Keratinocyte (primary cell): ENCODE results near the gene VMP1. TPM values are rescaled to one million over a fixed set of nuclear protein-coding genes. Genes with fewer than 3 reads are reported as not detected.
"Not testable (repeated sequence)": the region's sequence is repeated elsewhere in the genome, so short reads cannot be mapped to it uniquely, and the experiment has no call there.

Source experiments
- DNase-seq: peaks from one replicate; pipeline ENCODE4 v3.0.0-alpha.2; 2011; ENCODE audit warnings: low read depth, missing footprints, low spot score
- FAIRE-seq: peaks from 2 replicates; lab custom pipeline; 2011; peaks lifted over from hg19 to GRCh38; lab: Jason Lieb, UNC
- H2AFZ ChIP-seq: 2 replicates; pipeline ENCODE4 v1.6.0; 2012; ENCODE audit warnings: low read length, control low read depth, inconsistent platforms; ENCODE audit not compliant: control insufficient read depth
- H3K27ac ChIP-seq: 2 replicates; pipeline ENCODE4 v1.5.1; 2011; ENCODE audit warnings: low read length; ENCODE audit not compliant: control insufficient read depth, insufficient read depth
- H3K27me3 ChIP-seq: 3 replicates; pipeline ENCODE4 v1.6.0; 2011; ENCODE audit warnings: low read length; ENCODE audit not compliant: control insufficient read depth, insufficient read depth; ENCODE audit errors: extremely low read depth
- H3K36me3 ChIP-seq, 2 experiments: 2 replicates in 1 of 2; 3 replicates in 1 of 2; pipeline ENCODE4 v1.5.1; 2011; ENCODE audit warnings: low read length in 2 of 2, mild to moderate bottlenecking in 1 of 2; ENCODE audit not compliant: control insufficient read depth in 2 of 2, insufficient read depth in 2 of 2; ENCODE audit errors: extremely low read depth in 1 of 2
- H3K4me1 ChIP-seq: 3 replicates; pipeline ENCODE4 v1.5.1; 2011; ENCODE audit warnings: low read length; ENCODE audit not compliant: control insufficient read depth, insufficient read depth; ENCODE audit errors: extremely low read depth
- H3K4me2 ChIP-seq: 3 replicates; pipeline ENCODE4 v1.6.0; 2011; ENCODE audit warnings: low read depth, low read length; ENCODE audit not compliant: control insufficient read depth, insufficient read depth; ENCODE audit errors: extremely low read depth
- H3K4me3 ChIP-seq, 3 experiments: fragments of 200-600 bp in 1 of 3; sonication (generic) in 1 of 3; 2 replicates in 2 of 3; 3 replicates in 1 of 3; pipeline ENCODE4 v1.5.1; 2011 to 2016; ENCODE audit warnings: low read length in 3 of 3, mild to moderate bottlenecking in 3 of 3, control low read depth in 2 of 3, inconsistent platforms in 1 of 3, low read depth in 1 of 3, mixed read lengths in 1 of 3, mixed run types in 1 of 3, moderate library complexity in 1 of 3; ENCODE audit not compliant: control insufficient read depth in 2 of 3, insufficient read depth in 2 of 3; ENCODE audit errors: extremely low read depth in 1 of 3
- H3K79me2 ChIP-seq: 2 replicates; pipeline ENCODE4 v1.6.0; 2012; ENCODE audit warnings: low read length; ENCODE audit not compliant: control insufficient read depth, insufficient read depth
- H3K9ac ChIP-seq: 3 replicates; pipeline ENCODE4 v1.6.0; 2011; ENCODE audit warnings: low read length; ENCODE audit not compliant: control insufficient read depth, insufficient read depth; ENCODE audit errors: extremely low read depth
- H3K9me1 ChIP-seq: 3 replicates; pipeline ENCODE4 v1.6.0; 2011; ENCODE audit warnings: low read length; ENCODE audit not compliant: control insufficient read depth, insufficient read depth; ENCODE audit errors: extremely low read depth
- H3K9me3 ChIP-seq: 2 replicates; pipeline ENCODE4 v1.5.1; 2012; ENCODE audit warnings: low read depth, low read length; ENCODE audit not compliant: control insufficient read depth
- H4K20me1 ChIP-seq: 3 replicates; pipeline ENCODE4 v1.6.0; 2011; ENCODE audit warnings: low read length; ENCODE audit not compliant: control insufficient read depth, insufficient read depth; ENCODE audit errors: extremely low read depth
- CTCF ChIP-seq, 3 experiments: IDR thresholded peaks in 1 of 3; conservative IDR thresholded peaks in 1 of 3; optimal IDR thresholded peaks in 1 of 3; 2 replicates in 2 of 3; 3 replicates in 1 of 3; pipeline versions ENCODE3 to v1.5.1; 2011; ENCODE audit warnings: low read length in 3 of 3, mild to moderate bottlenecking in 3 of 3, moderate library complexity in 2 of 3, control low read depth in 1 of 3, inconsistent platforms in 1 of 3; ENCODE audit not compliant: insufficient read depth in 2 of 3; ENCODE audit errors: extremely low read depth in 1 of 3
- EZH2 ChIP-seq: IDR thresholded peaks from one replicate; pipeline ENCODE4 v1.6.1; 2012; ENCODE audit warnings: inconsistent platforms, mild to moderate bottlenecking, low read length, moderate library complexity
- dilution Hi-C: fragments of 300-500 bp; cut with MboI; formaldehyde crosslinking; loops from one replicate; pipeline ENCODE4 v1.7.0; 2020; ENCODE audit warnings: low sequenced_read_pairs; ENCODE audit not compliant: extremely low pct_ligation_motif_present
- polyA plus RNA-seq, 5 experiments: library from polyadenylated mRNA; depleted of rRNA in 3 of 5; stranded (reverse) in 3 of 5; stranded (forward) in 1 of 5; unstranded in 1 of 5; fragments of >200 nt; gene quantifications; 1 replicate in 1 of 5; 2 replicates in 3 of 5; 3 replicates in 1 of 5; pipeline versions ENCODE4 v1.2.1 to v1.2.3, GENCODE V29; 2011 to 2012; ENCODE audit warnings: missing spikeins in 2 of 5, low read depth in 1 of 5, low replicate concordance in 1 of 5

Gene VMP1
- polyA plus RNA-seq, 1 donor (not counting 4 experiments of a cell fraction or from before 2014, with no cell fraction given), result 303 TPM

- dilution Hi-C loops, result no loop called here
- Histone ChIP-seq H3K9me1 (no peaks in the 10 kb centered on the region), H4K20me1 (no peaks in the 10 kb centered on the region), H3K27me3 (no peaks in the 10 kb centered on the region), H3K4me1 (no peaks in the 10 kb centered on the region), H3K4me2 (no peak overlapping the region), H3K79me2 (no peaks in the 10 kb centered on the region), H3K36me3 (no peaks in the 10 kb centered on the region), H3K9ac (no peak overlapping the region), H3K9me3 (no peaks in the 10 kb centered on the region), H3K27ac (no peak overlapping the region), H2AFZ (no peak overlapping the region), H3K4me3 (no peak overlapping the region)
- DNase-seq, result no peak
- no peak for FAIRE-seq
- TF ChIP-seq CTCF (optimal IDR thresholded peaks at IDR 0.05 in 1 of 3, IDR thresholded peaks at IDR 0.05 in 1 of 3, conservative IDR thresholded peaks at IDR 0.05 in 1 of 3; ENCODE audit: extremely low read depth in 1 of 3, insufficient read depth in 2 of 3, low read length in 3 of 3) (no peak), EZH2 (no peak)
These were observed 163.0 kb downstream of the VMP1 start for GRCh38 chr17:59870482-59870881.

DNA sequence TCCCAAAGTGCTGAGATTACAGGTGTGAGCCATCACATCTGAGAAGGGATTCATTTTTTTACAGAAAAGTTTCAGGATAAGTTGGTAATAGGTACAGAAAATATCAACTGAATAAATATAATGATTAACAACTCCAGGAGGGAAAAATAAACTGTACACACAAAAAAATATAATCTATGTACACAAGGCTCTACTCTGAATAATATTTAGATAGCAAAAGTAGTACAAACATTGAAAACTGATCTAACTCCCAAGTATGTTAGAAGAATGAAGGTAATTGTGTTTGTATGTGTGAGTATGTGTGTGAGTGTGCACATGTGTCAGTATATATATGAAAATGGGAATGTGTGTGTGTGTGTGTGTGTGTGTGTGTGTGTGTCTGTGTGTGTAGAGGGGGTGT lies 164.9 kb downstream of the VMP1 start:
- Histone ChIP-seq H3K27ac (no peak overlapping the region), H3K36me3 (peaks cover 0 to 2% of the 10 kb centered on the region in 2 experiments), H3K27me3 (no peaks in the 10 kb centered on the region), H3K4me2 (no peak overlapping the region), H3K4me3 (no peak overlapping the region), H3K79me2 (no peaks in the 10 kb centered on the region), H3K4me1 (no peaks in the 10 kb centered on the region), H4K20me1 (no peaks in the 10 kb centered on the region), H3K9me3 (no peaks in the 10 kb centered on the region), H2AFZ (no peak overlapping the region), H3K9ac (no peak overlapping the region), H3K9me1 (no peaks in the 10 kb centered on the region)
- TF ChIP-seq CTCF (optimal IDR thresholded peaks at IDR 0.05 in 1 of 3, IDR thresholded peaks at IDR 0.05 in 1 of 3, conservative IDR thresholded peaks at IDR 0.05 in 1 of 3; ENCODE audit: extremely low read depth in 1 of 3, insufficient read depth in 2 of 3, low read length in 3 of 3), result no peak
- no peak for TF ChIP-seq EZH2
- no peak for FAIRE-seq
- dilution Hi-C loops, result no loop called here
- DNase-seq, result no peak

DNA sequence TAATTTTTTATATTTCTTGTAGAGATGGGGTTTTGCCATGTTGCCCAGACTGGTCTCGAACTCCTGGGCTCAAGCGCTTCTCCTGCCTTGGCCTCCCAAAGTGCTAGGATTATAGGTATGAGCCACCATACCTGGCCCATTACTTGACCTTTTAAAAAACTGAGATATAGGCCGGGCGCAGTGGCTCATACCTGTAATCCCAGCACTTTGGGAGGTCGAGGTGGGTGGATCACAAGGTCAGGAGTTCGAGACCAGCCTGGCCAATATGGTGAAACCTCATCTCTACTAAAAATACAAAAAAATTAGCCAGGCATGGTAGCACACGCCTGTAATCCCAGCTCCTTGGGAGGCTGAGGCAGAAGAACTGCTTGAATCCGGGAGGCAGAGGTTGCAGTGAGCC lies 166.0 kb downstream of the VMP1 start:
- FAIRE-seq, H3K9me3 ChIP-seq, H3K9ac ChIP-seq, H3K27ac ChIP-seq, H3K27me3 ChIP-seq, dilution Hi-C loops, DNase-seq, H4K20me1 ChIP-seq, H3K4me2 ChIP-seq, H3K4me1 ChIP-seq, H2AFZ ChIP-seq, H3K79me2 ChIP-seq, H3K4me3 ChIP-seq, H3K36me3 ChIP-seq, H3K9me1 ChIP-seq: not testable (repeated sequence)
